ENCODE data around the gene TNRC6C.

DNA sequence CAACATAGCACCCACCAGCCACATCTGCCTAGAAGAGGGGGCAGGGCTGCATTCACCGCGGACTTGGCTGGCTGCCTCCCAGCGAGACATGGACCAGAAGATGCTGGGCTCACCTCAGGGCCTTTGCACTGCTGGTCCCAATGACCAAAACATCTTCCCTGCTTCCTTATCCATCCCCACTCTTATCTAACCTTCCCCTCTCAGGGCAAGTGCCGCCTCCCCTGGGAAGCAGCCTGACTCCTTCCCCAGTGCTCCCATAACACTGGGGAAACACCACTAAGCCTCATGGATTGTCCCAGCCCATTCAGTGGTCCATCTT, 164.4 kb downstream of the TNRC6C start:
- TF ChIP-seq, protein P1, sequence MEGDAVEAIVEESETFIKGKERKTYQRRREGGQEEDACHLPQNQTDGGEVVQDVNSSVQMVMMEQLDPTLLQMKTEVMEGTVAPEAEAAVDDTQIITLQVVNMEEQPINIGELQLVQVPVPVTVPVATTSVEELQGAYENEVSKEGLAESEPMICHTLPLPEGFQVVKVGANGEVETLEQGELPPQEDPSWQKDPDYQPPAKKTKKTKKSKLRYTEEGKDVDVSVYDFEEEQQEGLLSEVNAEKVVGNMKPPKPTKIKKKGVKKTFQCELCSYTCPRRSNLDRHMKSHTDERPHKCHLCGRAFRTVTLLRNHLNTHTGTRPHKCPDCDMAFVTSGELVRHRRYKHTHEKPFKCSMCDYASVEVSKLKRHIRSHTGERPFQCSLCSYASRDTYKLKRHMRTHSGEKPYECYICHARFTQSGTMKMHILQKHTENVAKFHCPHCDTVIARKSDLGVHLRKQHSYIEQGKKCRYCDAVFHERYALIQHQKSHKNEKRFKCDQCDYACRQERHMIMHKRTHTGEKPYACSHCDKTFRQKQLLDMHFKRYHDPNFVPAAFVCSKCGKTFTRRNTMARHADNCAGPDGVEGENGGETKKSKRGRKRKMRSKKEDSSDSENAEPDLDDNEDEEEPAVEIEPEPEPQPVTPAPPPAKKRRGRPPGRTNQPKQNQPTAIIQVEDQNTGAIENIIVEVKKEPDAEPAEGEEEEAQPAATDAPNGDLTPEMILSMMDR (conservative IDR thresholded peaks at IDR 0.05), result no peak
- no peak for TF ChIP-seq ZFX (IDR thresholded peaks at IDR 0.05)
